K562 (cell line): ENCODE results near the gene SPRYD3. TPM values are rescaled to one million over a fixed set of nuclear protein-coding genes. Genes with fewer than 3 reads are reported as not detected.

ENCODE experiments used
- MGA ChIP-seq: fragments of 450-650 bp; IDR thresholded peaks from 2 replicates; pipeline ENCODE4 v1.6.1; 2016; ENCODE audit warnings: mild to moderate bottlenecking, moderate library complexity
- polyA plus RNA-seq, 8 experiments: library from polyadenylated mRNA; depleted of rRNA in 4 of 8; stranded (reverse) in 5 of 8; unstranded in 3 of 8; fragments of >200 nt; fragmentation: Nextera tagmentation in 2 of 8; fragmentation: Illumina TruSeq in 1 of 8; extraction: Ambion mirVana in 2 of 8; extraction: Trizol in 1 of 8; gene quantifications; 2 replicates each; pipeline versions ENCODE4 v1.2.1 to v1.2.3, GENCODE V29; 2011 to 2014; ENCODE audit warnings: inconsistent platforms in 1 of 8, missing spikeins in 1 of 8
- total RNA-seq, 7 experiments: library from RNA; depleted of rRNA in 6 of 7; stranded (reverse); fragments of >200 nt in 6 of 7; fragmentation: Illumina TruSeq in 2 of 7; extraction: Trizol in 2 of 7; gene quantifications; 2 replicates each; pipeline versions ENCODE4 v1.2.1 to v1.2.3, GENCODE V29; 2011 to 2021; ENCODE audit warnings: low replicate concordance in 1 of 7

Gene SPRYD3
- total and polyA plus RNA-seq, 9 of the 15 experiments (the other 6 are each of a cell fraction or from before 2014, with no cell fraction given), result 1.5 to 13.6 (median 7.6) TPM

- TF ChIP-seq MGA, result no peak
Observed at GRCh38 chr12:53093777-53094393, 14.7 kb upstream of the SPRYD3 start (continued).
